Spleen (tissue), 11 donors: ENCODE results near the gene TOP3A. TPM values are rescaled to one million over a fixed set of nuclear protein-coding genes. Genes with fewer than 3 reads are reported as not detected.

ENCODE experiments used
- DNase-seq: peaks from one replicate; pipeline ENCODE4 v3.0.0-alpha.2; 2020
- H3K27ac ChIP-seq, 8 donors: fragments of 200-600 bp; sonication (generic) in 7 of 8; 1 replicate in 4 of 8; 2 replicates in 4 of 8; pipeline versions ENCODE4 v1.5.0 to v1.8.0; 2016 to 2021; ENCODE audit warnings: inconsistent platforms in 4 of 8, mild to moderate bottlenecking in 4 of 8, moderate library complexity in 1 of 8
- H3K27me3 ChIP-seq, 7 donors: fragments of 200-600 bp; sonication (generic) in 6 of 7; replicated peaks in 1 of 7; 1 replicate in 4 of 7; 2 replicates in 3 of 7; pipeline versions ENCODE4 v1.5.0 to v1.8.0; 2016 to 2021; ENCODE audit warnings: inconsistent platforms in 3 of 7, mild to moderate bottlenecking in 1 of 7
- H3K36me3 ChIP-seq, 6 donors: fragments of 200-600 bp; sonication (generic) in 5 of 6; 1 replicate in 4 of 6; 2 replicates in 2 of 6; pipeline versions ENCODE4 v1.5.0 to v1.8.0; 2016 to 2021; ENCODE audit warnings: inconsistent platforms in 2 of 6
- H3K4me1 ChIP-seq, 6 donors: fragments of 200-600 bp; sonication (generic) in 5 of 6; 1 replicate in 3 of 6; 2 replicates in 3 of 6; pipeline versions ENCODE4 v1.5.0 to v1.8.0; 2016 to 2021; ENCODE audit warnings: inconsistent platforms in 3 of 6
- H3K4me3 ChIP-seq, 8 donors: fragments of 200-600 bp; sonication (generic) in 7 of 8; 1 replicate in 4 of 8; 2 replicates in 4 of 8; pipeline versions ENCODE4 v1.5.0 to v1.8.0; 2016 to 2021; ENCODE audit warnings: inconsistent platforms in 4 of 8, mild to moderate bottlenecking in 4 of 8, moderate library complexity in 2 of 8
- H3K9me3 ChIP-seq, 8 donors: fragments of 200-600 bp; sonication (generic) in 7 of 8; 1 replicate in 4 of 8; 2 replicates in 4 of 8; pipeline versions ENCODE4 v1.5.0 to v1.8.0; 2016 to 2021; ENCODE audit warnings: inconsistent platforms in 4 of 8
- CTCF ChIP-seq, 11 experiments: fragments of 200-600 bp in 7 of 11; fragments of 450-650 bp in 4 of 11; sonication (generic) in 4 of 11; IDR thresholded peaks in 8 of 11; conservative IDR thresholded peaks in 3 of 11; 1 replicate in 7 of 11; 2 replicates in 4 of 11; pipeline versions ENCODE4 v1.4.0 to v1.8.0; 2016 to 2021; ENCODE audit warnings: antibody characterized with exemption in 11 of 11, inconsistent platforms in 4 of 11, mild to moderate bottlenecking in 1 of 11
- POLR2A ChIP-seq, 3 donors: fragments of 450-650 bp; IDR thresholded peaks; one replicate each; pipeline ENCODE4 v1.5.1; 2017; ENCODE audit warnings: antibody characterized with exemption in 3 of 3, mild to moderate bottlenecking in 1 of 3
- POLR2AphosphoS5 ChIP-seq, 3 donors: sonication (generic); formaldehyde crosslinking; IDR thresholded peaks; one replicate each; pipeline ENCODE4 v1.5.1; 2017; ENCODE audit warnings: antibody characterized with exemption in 3 of 3
- WGBS, 5 donors: extraction: QIAGEN DNeasy Blood & Tissue Kit in 3 of 5; methylation state at CpG; one replicate each; pipeline versions ENCODE4 v1.1.5 to v1.1.7; 2013 to 2018; 5-methylcytosine and 5-hydroxymethylcytosine counted together
- intact Hi-C: fragments of 100-400 bp; cut with DNase I; formaldehyde crosslinking; loops from one replicate; pipeline ENCODE4 v1.15.0; 2023; ENCODE audit warnings: low total_unique reads
- polyA plus RNA-seq, 3 donors: library from polyadenylated mRNA; stranded (reverse); fragments of 200-250 nt; gene quantifications; one replicate each; pipeline ENCODE4 v1.2.1, GENCODE V29; 2013
- total RNA-seq, 7 donors: library from RNA; depleted of rRNA in 3 of 7; stranded (reverse); fragments of >200 nt in 3 of 7; fragmentation: NEBNext Ultra II Directional in 4 of 7; extraction: Animal tissue kit (Norgen Biotek cat#: 25700) in 4 of 7; gene quantifications; one replicate each; pipeline versions ENCODE4 v1.1.0 to v1.2.1, GENCODE V29; 2016 to 2021
- donor health status: healthy with polysubstance abuse.
- donor health status: DM: no; HTN: no; CAD: no; lungs with moderate emphysema.
- donor health status: DM: no; HTN: no; CAD: no.
- donor health status: Bipolar disorder and iron deficiency.
- donor health status: healthy.
- donor health status: DM: no; HTN: no; CAD: no.
- donor health status: DM: yes; HTN: yes; CAD: no.

Gene TOP3A
- total and polyA plus RNA-seq, 10 donors = 9.8 to 60.1 (median 43.9) TPM

DNA sequence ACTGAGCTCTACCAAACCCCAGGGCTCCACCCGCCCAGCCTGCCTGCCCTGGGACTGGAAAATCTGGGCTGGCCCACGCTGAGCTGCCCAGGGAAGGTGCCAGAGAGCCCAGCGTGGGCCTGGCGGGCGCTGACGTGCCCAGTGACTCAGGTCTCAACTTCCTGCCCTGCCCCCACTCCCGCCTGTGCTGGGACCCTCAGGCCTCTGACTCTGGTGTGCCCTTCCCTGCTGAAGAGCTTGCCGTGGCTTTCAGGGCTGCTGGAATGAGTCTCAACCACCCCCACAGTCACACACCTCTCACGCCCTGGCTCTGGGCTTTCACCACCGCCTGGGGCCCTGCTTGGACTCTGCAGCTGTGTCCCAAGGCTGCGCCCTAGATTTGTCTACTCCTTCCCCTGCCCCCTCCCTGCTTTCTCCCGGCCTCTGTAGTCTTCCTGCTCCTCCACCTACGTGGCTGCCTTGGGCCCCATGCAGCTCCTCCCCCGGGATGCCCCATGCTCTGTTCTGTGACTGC is 79.0 kb downstream of the TOP3A start:
- H3K4me1 ChIP-seq = no peaks in the 10 kb centered on the region
- WGBS, 5 donors = 66 to 84% (median 73%) methylated on average over 7 to 14 of the region's 14 CpGs
- H3K9me3 ChIP-seq = no peaks in the 10 kb centered on the region
- TF ChIP-seq CTCF (IDR thresholded peaks at IDR 0.05 in 8 of 11, conservative IDR thresholded peaks at IDR 0.05 in 3 of 11) (no peak), POLR2A (IDR thresholded peaks at IDR 0.05) (no peak), POLR2AphosphoS5 (IDR thresholded peaks at IDR 0.05) (no peak)
- H3K4me3 ChIP-seq = no peak overlapping the region
- DNase-seq = no peak
- no peak overlapping the region for H3K27ac ChIP-seq
- peaks cover 0 to 91% (median 46%) of the 10 kb centered on the region in 6 donors for H3K36me3 ChIP-seq
- no peaks in the 10 kb centered on the region for H3K27me3 ChIP-seq
- intact Hi-C loops = no loop called here

DNA sequence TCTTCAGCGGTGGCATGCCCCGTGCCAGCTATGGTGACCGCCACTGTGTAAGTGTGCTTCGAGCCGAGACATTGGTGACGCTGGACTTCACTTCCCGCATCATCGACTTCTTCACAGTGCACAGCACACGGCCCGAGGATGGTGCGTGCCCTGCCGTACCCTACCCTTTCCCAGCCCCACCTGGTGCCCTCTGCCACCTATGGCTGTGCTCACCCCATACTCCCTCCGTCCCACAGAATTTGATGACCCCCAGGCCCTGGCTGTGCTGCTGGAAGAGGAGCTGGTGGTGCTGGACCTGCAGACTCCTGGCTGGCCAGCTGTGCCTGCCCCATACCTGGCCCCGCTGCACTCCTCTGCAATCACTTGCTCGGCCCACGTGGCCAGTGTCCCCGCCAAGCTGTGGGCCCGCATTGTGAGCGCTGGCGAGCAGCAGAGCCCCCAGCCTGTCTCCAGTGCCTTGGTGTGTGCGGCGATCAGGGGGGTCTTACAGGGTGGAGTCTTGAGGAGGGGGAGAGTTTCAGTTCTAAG is 79.9 kb downstream of the TOP3A start:
- H3K36me3 ChIP-seq = peaks cover 0 to 82% (median 44%) of the 10 kb centered on the region in 6 donors
- no peaks in the 10 kb centered on the region for H3K4me1 ChIP-seq
- H3K27ac ChIP-seq = no peak overlapping the region
- no peaks in the 10 kb centered on the region for H3K27me3 ChIP-seq
- H3K4me3 ChIP-seq = no peak overlapping the region
- no peak for DNase-seq
- WGBS, 5 donors = 95 to 97% (median 97%) methylated on average over 18 to 22 of the region's 22 CpGs
- no peaks in the 10 kb centered on the region for H3K9me3 ChIP-seq
- no peak for TF ChIP-seq POLR2A (IDR thresholded peaks at IDR 0.05)
- TF ChIP-seq CTCF (IDR thresholded peaks at IDR 0.05 in 8 of 11, conservative IDR thresholded peaks at IDR 0.05 in 3 of 11) = no peak
- no peak for TF ChIP-seq POLR2AphosphoS5 (IDR thresholded peaks at IDR 0.05)
- intact Hi-C loops = no loop called here

DNA sequence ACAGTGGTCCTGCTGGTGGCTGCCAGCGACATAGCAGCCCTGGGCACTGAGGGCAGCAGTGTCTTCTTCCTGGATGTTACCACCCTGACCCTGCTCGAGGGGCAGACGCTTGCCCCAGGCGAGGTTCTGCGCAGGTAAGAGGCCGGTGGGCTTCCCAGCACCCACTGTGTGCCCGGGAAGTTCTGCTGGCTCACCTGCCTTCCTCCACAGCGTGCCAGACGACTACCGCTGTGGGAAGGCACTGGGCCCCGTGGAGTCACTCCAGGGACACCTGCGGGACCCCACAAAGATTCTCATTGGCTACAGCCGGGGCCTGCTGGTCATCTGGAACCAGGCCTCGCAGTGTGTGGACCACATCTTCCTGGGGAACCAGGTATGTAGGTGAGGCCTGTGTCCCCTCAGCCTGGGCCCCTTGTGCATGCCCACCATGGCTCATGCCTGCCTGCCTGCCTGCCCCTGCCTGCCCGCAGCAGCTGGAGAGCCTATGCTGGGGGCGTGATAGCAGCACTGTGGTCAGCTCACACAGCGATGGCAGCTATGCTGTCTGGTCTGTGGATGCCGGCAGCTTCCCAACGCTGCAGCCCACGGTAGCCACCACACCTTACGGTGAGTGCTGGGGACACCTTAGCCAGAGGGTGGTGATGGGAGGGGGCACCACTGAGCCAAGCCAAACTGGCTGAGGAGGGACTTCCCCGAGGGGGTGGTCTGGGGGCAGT is 80.8 kb downstream of the TOP3A start:
- Histone ChIP-seq H3K9me3 (no peaks in the 10 kb centered on the region), H3K27ac (no peak overlapping the region), H3K36me3 (peaks cover 0 to 73% (median 43%) of the 10 kb centered on the region in 6 donors), H3K4me3 (no peak overlapping the region), H3K27me3 (no peaks in the 10 kb centered on the region), H3K4me1 (peaks cover 0 to 4% (median 0%) of the 10 kb centered on the region in 6 donors)
- no peak for DNase-seq
- intact Hi-C loops = no loop called here
- 94 to 96% (median 94%) methylated on average over 11 to 22 of the region's 22 CpGs for WGBS, 5 donors
- TF ChIP-seq POLR2AphosphoS5 (IDR thresholded peaks at IDR 0.05) = no peak
- TF ChIP-seq CTCF (IDR thresholded peaks at IDR 0.05 in 8 of 11, conservative IDR thresholded peaks at IDR 0.05 in 3 of 11) = no peak
- TF ChIP-seq POLR2A (IDR thresholded peaks at IDR 0.05) = no peak

DNA sequence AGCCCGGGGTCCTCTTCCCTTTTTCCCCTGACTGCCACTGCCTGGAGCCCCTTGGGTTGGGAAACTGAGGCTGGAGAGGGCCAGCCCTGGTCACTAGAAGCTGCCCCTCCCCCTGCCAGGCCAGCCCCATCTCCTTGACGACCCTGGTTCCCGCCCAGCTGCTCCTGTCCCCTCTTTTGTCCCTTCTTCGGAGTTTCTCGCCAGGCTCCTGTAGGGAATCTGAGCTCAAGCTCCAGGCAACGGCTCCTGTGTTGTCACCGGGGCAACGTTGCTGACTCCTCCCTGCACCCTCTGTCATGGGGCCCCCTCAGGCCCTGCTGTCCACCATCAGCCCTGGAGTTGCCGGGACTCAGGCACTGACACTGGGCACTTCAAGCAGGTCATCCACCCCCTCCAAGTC is 83.6 kb downstream of the TOP3A start:
- 79 to 91% (median 82%) methylated on average over 8 to 9 of the region's 9 CpGs for WGBS, 5 donors
- TF ChIP-seq CTCF (IDR thresholded peaks at IDR 0.05 in 8 of 11, conservative IDR thresholded peaks at IDR 0.05 in 3 of 11) = no peak
- TF ChIP-seq POLR2AphosphoS5 (IDR thresholded peaks at IDR 0.05) = no peak
- TF ChIP-seq POLR2A (IDR thresholded peaks at IDR 0.05) = no peak

More for the DNA sequence above, 83.6 kb downstream of the TOP3A start:
- Histone ChIP-seq H3K36me3 (peaks cover 0 to 45% (median 28%) of the 10 kb centered on the region in 6 donors), H3K27ac (no peak overlapping the region), H3K4me1 (peaks cover 2 to 28% (median 10%) of the 10 kb centered on the region in 6 donors), H3K4me3 (no peak overlapping the region), H3K9me3 (no peaks in the 10 kb centered on the region), H3K27me3 (no peaks in the 10 kb centered on the region)
- DNase-seq = no peak
- intact Hi-C loops = no loop called here
